Panc1 (cell line): ENCODE results near the gene MCTP1. TPM values are rescaled to one million over a fixed set of nuclear protein-coding genes. Genes with fewer than 3 reads are reported as not detected.
A peak's percentile ranks its signal among the peaks of the same experiment; 100 is the strongest.

Experiments used
- ATAC-seq: fragments of 200-7000 bp; cut with Tn5 transposase; 2 replicates; pipeline ENCODE4 v1.9.1; 2020; ENCODE audit warnings: mild to moderate bottlenecking, moderate library complexity
- BruUV-seq: library from RNA; stranded (reverse); fragments of 400-500 nt; replicated peaks from 2 replicates; lab custom pipeline; 2021; lab: Mats Ljungman, UMichigan
- CTCF ChIA-PET: fragments of 300-600 bp; sonication (Branson Sonifier 250); formaldehyde crosslinking; loops from one replicate; lab custom pipeline; 2022; ENCODE audit warnings: antibody characterized with exemption; lab: Charles Lee
- POLR2A ChIA-PET: fragments of 300-600 bp; sonication (Branson Sonifier 250); formaldehyde crosslinking; loops from one replicate; lab custom pipeline; 2022; ENCODE audit warnings: antibody characterized with exemption; lab: Charles Lee
- DNase-seq: peaks from one replicate; pipeline ENCODE4 v3.0.0-alpha.2; 2010; ENCODE audit warnings: low read depth, low spot score
- H3K27ac ChIP-seq: 2 replicates; pipeline ENCODE4 v1.5.1; 2011; ENCODE audit warnings: mild to moderate bottlenecking, low read length, inconsistent platforms
- H3K27me3 ChIP-seq: fragments of 200-500 bp; sonication (Bioruptor generic); 2 replicates; pipeline ENCODE4 v1.6.0; 2014; ENCODE audit warnings: low read length, inconsistent platforms; ENCODE audit not compliant: control insufficient read depth, insufficient read depth
- H3K36me3 ChIP-seq: fragments of 200-500 bp; sonication (Bioruptor generic); 2 replicates; pipeline ENCODE4 v1.5.1; 2014; ENCODE audit warnings: inconsistent platforms, mild to moderate bottlenecking, low read length, moderate library complexity; ENCODE audit not compliant: control insufficient read depth, insufficient read depth
- H3K4me1 ChIP-seq: 2 replicates; pipeline ENCODE4 v1.5.1; 2011; ENCODE audit warnings: inconsistent platforms, mild to moderate bottlenecking, low read length, moderate library complexity; ENCODE audit not compliant: control insufficient read depth, insufficient read depth
- H3K4me3 ChIP-seq, 2 experiments: 2 replicates each; pipeline ENCODE4 v1.5.1; 2011 to 2012; ENCODE audit warnings: low read depth in 2 of 2, low read length in 2 of 2, mild to moderate bottlenecking in 2 of 2, inconsistent platforms in 1 of 2, moderate library complexity in 1 of 2
- H3K9me3 ChIP-seq: fragments of 200-500 bp; sonication (Bioruptor generic); 2 replicates; pipeline ENCODE4 v1.5.1; 2014; ENCODE audit warnings: low read depth, mild to moderate bottlenecking, inconsistent platforms, low read length, moderate library complexity; ENCODE audit not compliant: control insufficient read depth, insufficient read depth
- POLR2AphosphoS5 ChIP-seq: IDR thresholded peaks from 2 replicates; pipeline ENCODE4 v1.6.1; 2012; ENCODE audit warnings: mild to moderate bottlenecking, low read depth, low read length, moderate library complexity
- SIN3A ChIP-seq: IDR thresholded peaks from 2 replicates; pipeline ENCODE4 v1.6.1; 2012; ENCODE audit warnings: low read depth, mild to moderate bottlenecking, low read length, moderate library complexity, borderline replicate concordance; ENCODE audit not compliant: insufficient read depth
- TCF7L2 ChIP-seq: IDR thresholded peaks from 2 replicates; pipeline ENCODE4 v1.6.1; 2011; ENCODE audit warnings: mild to moderate bottlenecking, low read depth, low read length, inconsistent platforms
- in situ Hi-C: cut with HindIII; loops from 2 replicates; pipeline ENCODE4 v1.10.0; 2016; ENCODE audit warnings: low sequenced_read_pairs, low pct_unique_long_range_greater_than_20kb
- intact Hi-C: fragments of 100-400 bp; cut with micrococcal nuclease; formaldehyde crosslinking; loops from one replicate; pipeline ENCODE4 v1.10.0; 2022; ENCODE audit not compliant: unreplicated experiment
- total RNA-seq: library from RNA; stranded (reverse); gene quantifications from one replicate; pipeline ENCODE4 v1.2.1, GENCODE V29; 2021; ENCODE audit not compliant: unreplicated experiment
- TF ChIP-seq, protein P1 (sequence below): fragments of 450-650 bp; IDR thresholded peaks from 2 replicates; pipeline ENCODE4 v1.5.1; 2017; ENCODE audit warnings: mild to moderate bottlenecking
- TF ChIP-seq, protein P2 (sequence below), 2 experiments: IDR thresholded peaks; 2 replicates each; pipeline ENCODE4 v1.6.1; 2011 to 2012; ENCODE audit warnings: low read depth in 2 of 2, control low read depth in 1 of 2, low read length in 1 of 2, mild to moderate bottlenecking in 1 of 2, moderate library complexity in 1 of 2; ENCODE audit not compliant: insufficient read depth in 1 of 2

MCTP1 gene
- total RNA-seq, 1 experiment from 2014 or later = 39.8 TPM

DNA sequence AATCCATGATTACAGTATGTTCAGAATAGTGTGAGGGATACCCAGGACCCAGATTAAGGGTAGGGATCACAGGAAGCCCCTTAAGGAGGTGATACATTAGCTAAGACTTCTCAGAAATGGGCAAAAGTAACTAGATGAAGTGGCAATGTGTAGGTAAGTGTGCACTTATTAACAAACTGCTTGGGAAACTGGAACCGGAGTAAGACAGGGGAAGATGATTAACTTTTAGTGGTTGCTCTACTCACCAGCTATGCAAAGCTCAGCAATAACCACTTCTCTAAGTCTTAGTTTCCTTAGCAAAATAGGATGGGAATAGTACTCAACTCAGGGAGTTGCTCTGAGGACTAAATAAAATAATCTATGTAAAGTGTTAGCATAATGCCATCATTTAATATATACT is 182.2 kb downstream of the MCTP1 start:
- POLR2A ChIA-PET = no interaction called here
- no peaks in the 10 kb centered on the region for H3K4me1 ChIP-seq
- no peak overlapping the region for H3K4me3 ChIP-seq
- intact Hi-C loops = no loop called here
- H3K27ac ChIP-seq = no peak overlapping the region
- CTCF ChIA-PET = no interaction called here
- H3K36me3 ChIP-seq = no peaks in the 10 kb centered on the region
- in situ Hi-C loops = no loop called here
- no peaks in the 10 kb centered on the region for H3K9me3 ChIP-seq
- no peaks in the 10 kb centered on the region for H3K27me3 ChIP-seq
- no TSS peak for BruUV-seq
- DNase-seq (no peak), ATAC-seq (no peak)
- TF ChIP-seq, protein P1, sequence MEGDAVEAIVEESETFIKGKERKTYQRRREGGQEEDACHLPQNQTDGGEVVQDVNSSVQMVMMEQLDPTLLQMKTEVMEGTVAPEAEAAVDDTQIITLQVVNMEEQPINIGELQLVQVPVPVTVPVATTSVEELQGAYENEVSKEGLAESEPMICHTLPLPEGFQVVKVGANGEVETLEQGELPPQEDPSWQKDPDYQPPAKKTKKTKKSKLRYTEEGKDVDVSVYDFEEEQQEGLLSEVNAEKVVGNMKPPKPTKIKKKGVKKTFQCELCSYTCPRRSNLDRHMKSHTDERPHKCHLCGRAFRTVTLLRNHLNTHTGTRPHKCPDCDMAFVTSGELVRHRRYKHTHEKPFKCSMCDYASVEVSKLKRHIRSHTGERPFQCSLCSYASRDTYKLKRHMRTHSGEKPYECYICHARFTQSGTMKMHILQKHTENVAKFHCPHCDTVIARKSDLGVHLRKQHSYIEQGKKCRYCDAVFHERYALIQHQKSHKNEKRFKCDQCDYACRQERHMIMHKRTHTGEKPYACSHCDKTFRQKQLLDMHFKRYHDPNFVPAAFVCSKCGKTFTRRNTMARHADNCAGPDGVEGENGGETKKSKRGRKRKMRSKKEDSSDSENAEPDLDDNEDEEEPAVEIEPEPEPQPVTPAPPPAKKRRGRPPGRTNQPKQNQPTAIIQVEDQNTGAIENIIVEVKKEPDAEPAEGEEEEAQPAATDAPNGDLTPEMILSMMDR = no peak
- TF ChIP-seq SIN3A = no peak
- TF ChIP-seq, protein P2, sequence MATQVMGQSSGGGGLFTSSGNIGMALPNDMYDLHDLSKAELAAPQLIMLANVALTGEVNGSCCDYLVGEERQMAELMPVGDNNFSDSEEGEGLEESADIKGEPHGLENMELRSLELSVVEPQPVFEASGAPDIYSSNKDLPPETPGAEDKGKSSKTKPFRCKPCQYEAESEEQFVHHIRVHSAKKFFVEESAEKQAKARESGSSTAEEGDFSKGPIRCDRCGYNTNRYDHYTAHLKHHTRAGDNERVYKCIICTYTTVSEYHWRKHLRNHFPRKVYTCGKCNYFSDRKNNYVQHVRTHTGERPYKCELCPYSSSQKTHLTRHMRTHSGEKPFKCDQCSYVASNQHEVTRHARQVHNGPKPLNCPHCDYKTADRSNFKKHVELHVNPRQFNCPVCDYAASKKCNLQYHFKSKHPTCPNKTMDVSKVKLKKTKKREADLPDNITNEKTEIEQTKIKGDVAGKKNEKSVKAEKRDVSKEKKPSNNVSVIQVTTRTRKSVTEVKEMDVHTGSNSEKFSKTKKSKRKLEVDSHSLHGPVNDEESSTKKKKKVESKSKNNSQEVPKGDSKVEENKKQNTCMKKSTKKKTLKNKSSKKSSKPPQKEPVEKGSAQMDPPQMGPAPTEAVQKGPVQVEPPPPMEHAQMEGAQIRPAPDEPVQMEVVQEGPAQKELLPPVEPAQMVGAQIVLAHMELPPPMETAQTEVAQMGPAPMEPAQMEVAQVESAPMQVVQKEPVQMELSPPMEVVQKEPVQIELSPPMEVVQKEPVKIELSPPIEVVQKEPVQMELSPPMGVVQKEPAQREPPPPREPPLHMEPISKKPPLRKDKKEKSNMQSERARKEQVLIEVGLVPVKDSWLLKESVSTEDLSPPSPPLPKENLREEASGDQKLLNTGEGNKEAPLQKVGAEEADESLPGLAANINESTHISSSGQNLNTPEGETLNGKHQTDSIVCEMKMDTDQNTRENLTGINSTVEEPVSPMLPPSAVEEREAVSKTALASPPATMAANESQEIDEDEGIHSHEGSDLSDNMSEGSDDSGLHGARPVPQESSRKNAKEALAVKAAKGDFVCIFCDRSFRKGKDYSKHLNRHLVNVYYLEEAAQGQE (IDR thresholded peaks at IDR 0.05; ENCODE audit: insufficient read depth in 1 of 2, low read depth in 2 of 2, low read length in 1 of 2) = no peak
- TF ChIP-seq POLR2AphosphoS5 = no peak
- no peak for TF ChIP-seq TCF7L2

DNA sequence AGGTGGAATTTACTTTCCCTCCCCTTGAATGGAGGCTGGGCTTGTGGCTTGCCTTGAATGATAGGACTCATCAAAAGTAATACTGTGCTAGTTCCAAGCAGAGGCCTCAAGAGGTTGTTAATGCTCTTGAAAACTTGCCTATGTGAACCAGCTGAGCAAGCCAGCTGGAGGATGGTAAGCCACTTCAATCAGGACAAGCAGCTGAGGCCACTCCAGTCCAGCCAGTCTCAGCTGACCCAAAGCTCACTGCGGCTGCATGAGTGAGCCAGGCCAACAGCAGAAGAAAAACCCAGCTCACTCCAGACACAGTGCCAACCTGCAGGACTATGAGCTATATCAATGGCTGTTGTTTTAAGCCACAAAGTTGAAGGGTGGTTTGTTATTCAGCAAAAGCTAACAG is 182.8 kb downstream of the MCTP1 start:
- BruUV-seq = no TSS peak
- no peak for DNase-seq

More for the DNA sequence above, 182.8 kb downstream of the MCTP1 start:
- H3K36me3 ChIP-seq = no peaks in the 10 kb centered on the region
- no peaks in the 10 kb centered on the region for H3K9me3 ChIP-seq
- TF ChIP-seq, protein P2 (IDR thresholded peaks at IDR 0.05; ENCODE audit: insufficient read depth in 1 of 2, low read depth in 2 of 2, low read length in 1 of 2) = no peak
- TF ChIP-seq SIN3A = no peak
- no peak for TF ChIP-seq TCF7L2
- TF ChIP-seq, protein P1 = no peak
- TF ChIP-seq POLR2AphosphoS5 = no peak
- POLR2A ChIA-PET = no interaction called here
- intact Hi-C loops = no loop called here
- no peak overlapping the region for H3K4me3 ChIP-seq
- ATAC-seq = 0 out of 2 replicates have a peak, but pooled peaks have one; percentile 21
- CTCF ChIA-PET = no interaction called here
- in situ Hi-C loops = no loop called here
- H3K27me3 ChIP-seq = no peaks in the 10 kb centered on the region
- no peaks in the 10 kb centered on the region for H3K4me1 ChIP-seq
- H3K27ac ChIP-seq = no peak overlapping the region
